Neural cell (in vitro differentiated cells): Measurements from ENCODE around the gene BRIP1. TPM values are rescaled to one million over a fixed set of nuclear protein-coding genes. Genes with fewer than 3 reads are reported as not detected.

Experiments used
- H2AFZ ChIP-seq: fragments of 200-600, 300-800 bp; sonication (generic), shearing (Covaris generic); 2 replicates; pipeline ENCODE4 v1.6.0; 2014; ENCODE audit warnings: low read depth, mild to moderate bottlenecking, antibody characterized with exemption, low read length, moderate library complexity
- H3F3A ChIP-seq: fragments of 200-600 bp; shearing (Covaris generic); 2 replicates; pipeline ENCODE4 v1.6.1; 2016; ENCODE audit warnings: mild to moderate bottlenecking, moderate library complexity, mixed read lengths, antibody characterized with exemption, low read length; ENCODE audit not compliant: insufficient read depth, poor library complexity, severe bottlenecking
- H3K27ac ChIP-seq: fragments of 200-600, 300-800 bp; sonication (generic), shearing (Covaris generic); 2 replicates; pipeline ENCODE4 v1.5.1; 2014; ENCODE audit warnings: mild to moderate bottlenecking, low read length, moderate library complexity
- H3K27me3 ChIP-seq: fragments of 300-800, 200-600 bp; sonication (generic), shearing (Covaris generic); 2 replicates; pipeline ENCODE4 v1.6.0; 2014; ENCODE audit warnings: mild to moderate bottlenecking, low read depth, low read length, moderate library complexity; ENCODE audit not compliant: insufficient read depth
- H3K36me3 ChIP-seq: fragments of 300-800, 200-600 bp; sonication (generic), shearing (Covaris generic); 2 replicates; pipeline ENCODE4 v1.5.1; 2014; ENCODE audit warnings: mild to moderate bottlenecking, antibody characterized with exemption, low read length, moderate library complexity; ENCODE audit not compliant: insufficient read depth
- H3K4me2 ChIP-seq: fragments of 300-800, 200-600 bp; sonication (generic), shearing (Covaris generic); 2 replicates; pipeline ENCODE4 v1.6.0; 2014; ENCODE audit warnings: mild to moderate bottlenecking, low read length
- H3K4me3 ChIP-seq: fragments of 300-800, 200-600 bp; sonication (generic), shearing (Covaris generic); 2 replicates; pipeline ENCODE4 v1.5.1; 2014; ENCODE audit warnings: mild to moderate bottlenecking, low read length, moderate library complexity
- H3K79me2 ChIP-seq: fragments of 200-600 bp; shearing (Covaris generic); replicated peaks from 2 replicates; pipeline ENCODE4 v1.6.0; 2014; ENCODE audit warnings: mild to moderate bottlenecking, low read length, moderate library complexity; ENCODE audit not compliant: insufficient read depth
- H3K9ac ChIP-seq: fragments of 300-800, 200-600 bp; sonication (generic), shearing (Covaris generic); 2 replicates; pipeline ENCODE4 v1.6.1; 2016; ENCODE audit warnings: mild to moderate bottlenecking, low read length, mixed read lengths
- H3K9me2 ChIP-seq: fragments of 200-600 bp; shearing (Covaris generic); 2 replicates; pipeline ENCODE4 v1.6.1; 2016; ENCODE audit warnings: mild to moderate bottlenecking, low read length, mixed read lengths; ENCODE audit not compliant: insufficient read depth
- H3K9me3 ChIP-seq: fragments of 200-600, 300-800 bp; sonication (generic), shearing (Covaris generic); 2 replicates; pipeline ENCODE4 v1.6.1; 2016; ENCODE audit warnings: mild to moderate bottlenecking, mixed run types, low read length, moderate library complexity, mixed read lengths
- H4K20me1 ChIP-seq: fragments of 200-600 bp; shearing (Covaris generic); 2 replicates; pipeline ENCODE4 v1.6.1; 2016; ENCODE audit warnings: mild to moderate bottlenecking, mixed run types; ENCODE audit not compliant: insufficient read depth
- EP300 ChIP-seq: fragments of 450-650 bp; conservative IDR thresholded peaks from 2 replicates; pipeline ENCODE4 v1.6.1; 2014; ENCODE audit warnings: antibody characterized with exemption, mild to moderate bottlenecking, moderate library complexity; ENCODE audit not compliant: poor library complexity, severe bottlenecking
- EZH2 ChIP-seq: fragments of 200-600, 300-800 bp; shearing (Covaris generic), sonication (generic); IDR thresholded peaks from 2 replicates; pipeline ENCODE4 v1.6.1; 2014; ENCODE audit warnings: antibody characterized with exemption, low read length, borderline replicate concordance, mild to moderate bottlenecking; ENCODE audit not compliant: insufficient read depth, poor library complexity, severe bottlenecking
- MXI1 ChIP-seq: fragments of 450-650 bp; conservative IDR thresholded peaks from 2 replicates; pipeline ENCODE4 v1.6.1; 2014; ENCODE audit warnings: antibody characterized with exemption, mild to moderate bottlenecking; ENCODE audit not compliant: poor library complexity, severe bottlenecking
- POLR2AphosphoS5 ChIP-seq: IDR thresholded peaks from 2 replicates; pipeline ENCODE4 v1.6.1; 2012
- RAD21 ChIP-seq: fragments of 450-650 bp; conservative IDR thresholded peaks from 2 replicates; pipeline ENCODE4 v1.6.1; 2014; ENCODE audit warnings: antibody characterized with exemption, mild to moderate bottlenecking, moderate library complexity
- SMC3 ChIP-seq: fragments of 450-650 bp; conservative IDR thresholded peaks from 2 replicates; pipeline ENCODE4 v1.6.1; 2014; ENCODE audit warnings: antibody characterized with exemption, mild to moderate bottlenecking, moderate library complexity; ENCODE audit not compliant: poor library complexity
- TAF1 ChIP-seq: IDR thresholded peaks from 2 replicates; pipeline ENCODE4 v1.6.1; 2012; ENCODE audit warnings: low read depth
- polyA plus RNA-seq: library from polyadenylated mRNA; depleted of rRNA; stranded (reverse); fragments of >200 nt; gene quantifications from 2 replicates; pipeline ENCODE4 v1.2.3, GENCODE V29; 2014
- TF ChIP-seq, protein P1 (sequence below): IDR thresholded peaks from 2 replicates; pipeline ENCODE4 v1.6.1; 2012; ENCODE audit warnings: borderline replicate concordance
- TF ChIP-seq, protein P2 (sequence below): fragments of 450-650 bp; IDR thresholded peaks from 2 replicates; pipeline ENCODE4 v1.5.1; 2014; ENCODE audit warnings: antibody characterized with exemption, mild to moderate bottlenecking, moderate library complexity; ENCODE audit not compliant: poor library complexity, severe bottlenecking

BRIP1 gene
- polyA plus RNA-seq, 1 donor from 2014 or later, result 0.47 TPM

DNA sequence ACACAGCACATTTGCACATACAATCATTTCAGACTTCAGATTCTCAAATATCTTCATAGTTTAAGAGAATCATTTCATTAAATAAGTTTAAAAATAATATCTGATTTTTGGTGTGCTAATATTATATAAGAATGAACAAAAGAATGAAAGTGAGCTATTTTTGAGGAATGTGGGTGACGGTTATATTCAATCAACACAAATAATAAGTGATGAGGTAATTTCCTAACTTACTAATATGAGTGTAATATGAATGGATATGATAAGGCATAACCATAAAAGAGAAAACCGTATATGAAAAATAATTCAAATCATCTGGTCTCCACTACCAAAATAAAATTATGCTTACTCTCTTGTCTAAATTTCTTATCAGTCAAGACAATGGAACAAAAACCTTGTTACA lies 203.9 kb downstream of the BRIP1 start:
- Histone ChIP-seq H3K9ac (no peak overlapping the region), H3K79me2 (no peaks in the 10 kb centered on the region), H3K27me3 (no peaks in the 10 kb centered on the region), H3F3A (no peaks in the 10 kb centered on the region), H3K9me2 (no peaks in the 10 kb centered on the region), H3K9me3 (no peaks in the 10 kb centered on the region), H4K20me1 (no peaks in the 10 kb centered on the region), H3K27ac (no peak overlapping the region), H3K4me3 (no peak overlapping the region), H3K36me3 (no peaks in the 10 kb centered on the region), H3K4me2 (no peak overlapping the region), H2AFZ (no peak overlapping the region)
- TF ChIP-seq EP300, result no peak

DNA sequence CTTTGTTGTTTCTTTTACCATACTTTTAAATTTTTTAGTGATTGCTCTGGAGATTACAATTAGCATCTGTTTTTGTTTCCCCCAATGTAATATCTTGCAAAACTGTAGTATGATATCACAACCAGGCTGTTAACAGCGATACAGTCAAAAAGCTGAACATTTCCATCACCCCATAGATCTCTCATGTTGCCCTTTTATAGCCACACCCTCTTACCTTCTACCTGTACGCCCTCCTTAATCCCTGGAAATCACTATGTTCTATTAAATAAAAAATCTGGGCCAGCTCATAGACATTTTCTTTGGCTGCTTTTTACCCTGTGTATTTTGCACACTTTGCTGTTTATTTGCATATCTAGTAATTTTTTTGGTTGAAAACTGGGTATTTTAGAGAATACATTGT lies 205.1 kb downstream of the BRIP1 start:
- Histone ChIP-seq H3K4me2 (no peak overlapping the region), H4K20me1 (no peaks in the 10 kb centered on the region), H2AFZ (no peak overlapping the region), H3K79me2 (no peaks in the 10 kb centered on the region), H3K36me3 (no peaks in the 10 kb centered on the region), H3K27ac (no peak overlapping the region), H3K9me2 (no peaks in the 10 kb centered on the region), H3K27me3 (no peaks in the 10 kb centered on the region), H3F3A (no peaks in the 10 kb centered on the region), H3K9ac (no peak overlapping the region), H3K9me3 (no peaks in the 10 kb centered on the region), H3K4me3 (no peak overlapping the region)
- no peak for TF ChIP-seq EZH2
- no peak for TF ChIP-seq SMC3
- TF ChIP-seq, protein P1, sequence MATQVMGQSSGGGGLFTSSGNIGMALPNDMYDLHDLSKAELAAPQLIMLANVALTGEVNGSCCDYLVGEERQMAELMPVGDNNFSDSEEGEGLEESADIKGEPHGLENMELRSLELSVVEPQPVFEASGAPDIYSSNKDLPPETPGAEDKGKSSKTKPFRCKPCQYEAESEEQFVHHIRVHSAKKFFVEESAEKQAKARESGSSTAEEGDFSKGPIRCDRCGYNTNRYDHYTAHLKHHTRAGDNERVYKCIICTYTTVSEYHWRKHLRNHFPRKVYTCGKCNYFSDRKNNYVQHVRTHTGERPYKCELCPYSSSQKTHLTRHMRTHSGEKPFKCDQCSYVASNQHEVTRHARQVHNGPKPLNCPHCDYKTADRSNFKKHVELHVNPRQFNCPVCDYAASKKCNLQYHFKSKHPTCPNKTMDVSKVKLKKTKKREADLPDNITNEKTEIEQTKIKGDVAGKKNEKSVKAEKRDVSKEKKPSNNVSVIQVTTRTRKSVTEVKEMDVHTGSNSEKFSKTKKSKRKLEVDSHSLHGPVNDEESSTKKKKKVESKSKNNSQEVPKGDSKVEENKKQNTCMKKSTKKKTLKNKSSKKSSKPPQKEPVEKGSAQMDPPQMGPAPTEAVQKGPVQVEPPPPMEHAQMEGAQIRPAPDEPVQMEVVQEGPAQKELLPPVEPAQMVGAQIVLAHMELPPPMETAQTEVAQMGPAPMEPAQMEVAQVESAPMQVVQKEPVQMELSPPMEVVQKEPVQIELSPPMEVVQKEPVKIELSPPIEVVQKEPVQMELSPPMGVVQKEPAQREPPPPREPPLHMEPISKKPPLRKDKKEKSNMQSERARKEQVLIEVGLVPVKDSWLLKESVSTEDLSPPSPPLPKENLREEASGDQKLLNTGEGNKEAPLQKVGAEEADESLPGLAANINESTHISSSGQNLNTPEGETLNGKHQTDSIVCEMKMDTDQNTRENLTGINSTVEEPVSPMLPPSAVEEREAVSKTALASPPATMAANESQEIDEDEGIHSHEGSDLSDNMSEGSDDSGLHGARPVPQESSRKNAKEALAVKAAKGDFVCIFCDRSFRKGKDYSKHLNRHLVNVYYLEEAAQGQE, result no peak
- TF ChIP-seq RAD21, result no peak
- no peak for TF ChIP-seq EP300
- TF ChIP-seq MXI1, result no peak
- TF ChIP-seq POLR2AphosphoS5, result no peak
- TF ChIP-seq, protein P2, sequence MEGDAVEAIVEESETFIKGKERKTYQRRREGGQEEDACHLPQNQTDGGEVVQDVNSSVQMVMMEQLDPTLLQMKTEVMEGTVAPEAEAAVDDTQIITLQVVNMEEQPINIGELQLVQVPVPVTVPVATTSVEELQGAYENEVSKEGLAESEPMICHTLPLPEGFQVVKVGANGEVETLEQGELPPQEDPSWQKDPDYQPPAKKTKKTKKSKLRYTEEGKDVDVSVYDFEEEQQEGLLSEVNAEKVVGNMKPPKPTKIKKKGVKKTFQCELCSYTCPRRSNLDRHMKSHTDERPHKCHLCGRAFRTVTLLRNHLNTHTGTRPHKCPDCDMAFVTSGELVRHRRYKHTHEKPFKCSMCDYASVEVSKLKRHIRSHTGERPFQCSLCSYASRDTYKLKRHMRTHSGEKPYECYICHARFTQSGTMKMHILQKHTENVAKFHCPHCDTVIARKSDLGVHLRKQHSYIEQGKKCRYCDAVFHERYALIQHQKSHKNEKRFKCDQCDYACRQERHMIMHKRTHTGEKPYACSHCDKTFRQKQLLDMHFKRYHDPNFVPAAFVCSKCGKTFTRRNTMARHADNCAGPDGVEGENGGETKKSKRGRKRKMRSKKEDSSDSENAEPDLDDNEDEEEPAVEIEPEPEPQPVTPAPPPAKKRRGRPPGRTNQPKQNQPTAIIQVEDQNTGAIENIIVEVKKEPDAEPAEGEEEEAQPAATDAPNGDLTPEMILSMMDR, result no peak
- no peak for TF ChIP-seq TAF1

DNA sequence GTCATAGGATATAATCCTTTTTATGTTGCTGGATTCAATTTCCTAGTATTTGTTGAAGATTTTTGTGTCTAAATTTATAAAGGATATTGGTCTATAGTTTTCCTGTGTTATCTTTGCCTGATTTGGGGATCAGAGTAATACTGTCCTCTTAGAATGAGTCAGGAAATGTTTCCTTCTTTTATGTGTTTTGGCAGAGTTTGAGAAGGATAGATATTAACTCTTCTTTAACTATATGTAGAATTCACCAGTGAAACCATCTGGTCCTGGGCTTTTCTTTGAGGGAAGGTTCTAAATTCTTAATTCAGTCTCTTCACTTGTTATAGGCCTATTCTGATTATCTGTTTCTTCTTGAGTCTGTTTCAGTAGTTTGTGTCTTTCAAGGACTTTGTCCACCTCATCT lies 206.0 kb downstream of the BRIP1 start:
- no peaks in the 10 kb centered on the region for H3K36me3 ChIP-seq
- H3K9me2 ChIP-seq, result no peaks in the 10 kb centered on the region
- no peaks in the 10 kb centered on the region for H3K27me3 ChIP-seq
- no peaks in the 10 kb centered on the region for H4K20me1 ChIP-seq
- H3F3A ChIP-seq, result no peaks in the 10 kb centered on the region
- H3K9ac ChIP-seq, result no peak overlapping the region
- TF ChIP-seq, protein P1, result no peak
- TF ChIP-seq, protein P2, result no peak
- H2AFZ ChIP-seq, result no peak overlapping the region
- H3K79me2 ChIP-seq, result no peaks in the 10 kb centered on the region
- no peaks in the 10 kb centered on the region for H3K9me3 ChIP-seq
- no peak overlapping the region for H3K27ac ChIP-seq
- no peak overlapping the region for H3K4me3 ChIP-seq
- H3K4me2 ChIP-seq, result no peak overlapping the region
